ENCODE data around the gene FAM181B. TPM values are rescaled to one million over a fixed set of nuclear protein-coding genes. Genes with fewer than 3 reads are reported as not detected.
A peak's percentile ranks its signal among the peaks of the same experiment; 100 is the strongest.

The FAM181B gene
- polyA plus RNA-seq, 6 donors from 2014 or later, result not detected

DNA sequence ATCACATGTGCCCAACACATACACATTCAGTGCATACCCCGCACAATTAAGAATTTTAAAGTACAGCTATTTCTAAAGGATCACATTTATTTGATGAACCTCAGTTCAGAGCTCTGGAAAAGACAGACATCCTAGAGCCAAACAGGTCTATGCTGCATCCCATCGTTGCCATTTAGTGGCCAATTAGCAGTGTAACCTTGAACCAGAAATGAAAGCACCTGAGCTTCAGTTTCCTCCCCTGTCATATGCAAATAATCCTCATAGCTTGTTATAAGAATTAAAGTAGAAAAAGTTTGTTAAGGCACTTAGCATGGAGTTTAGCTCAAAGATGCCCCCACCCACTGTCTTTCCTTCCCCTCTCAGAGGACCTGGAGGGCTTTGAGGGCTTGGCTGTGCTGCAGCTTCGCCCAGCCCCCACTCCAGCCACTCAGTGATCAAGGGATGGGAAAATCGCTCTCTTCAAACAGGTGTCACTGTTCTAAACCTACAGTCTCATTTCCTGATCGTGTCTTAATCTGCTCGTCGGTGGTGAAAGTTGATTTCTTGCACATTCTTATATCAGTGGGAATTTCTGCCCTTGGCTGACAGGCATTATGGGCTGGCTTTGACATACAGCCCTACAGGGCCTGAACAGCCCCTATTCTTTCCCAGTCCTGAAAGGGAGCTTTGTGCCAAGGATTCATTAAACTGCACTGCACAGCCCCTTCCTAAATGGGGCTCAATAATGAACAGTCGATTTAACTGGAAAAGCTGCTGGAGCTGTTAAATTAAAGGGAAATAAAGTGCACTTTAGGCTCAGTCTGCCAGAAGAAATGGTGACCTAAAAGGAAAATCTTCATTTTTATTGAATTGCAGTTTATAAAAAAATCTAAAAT is 23.3 kb upstream of the FAM181B start:
- H3K27me3 Mint-ChIP-seq, result peaks cover 10 to 19% (median 15%) of the 10 kb centered on the region in 3 donors
- no peaks in the 10 kb centered on the region for H3K36me3 Mint-ChIP-seq
- H3K4me3 Mint-ChIP-seq, result peak overlapping the region in 1 of 8 donors; percentile 13
- H3K27ac Mint-ChIP-seq, result no peak overlapping the region
- peaks cover 0 to 17% (median 4%) of the 10 kb centered on the region in 3 donors for H3K4me1 Mint-ChIP-seq
- peaks cover 0 to 2% (median 0%) of the 10 kb centered on the region in 7 donors for H3K9me3 Mint-ChIP-seq
- no peak for DNase-seq
- ATAC-seq (ENCODE audit: low read depth in 2 of 2), result no peak

DNA sequence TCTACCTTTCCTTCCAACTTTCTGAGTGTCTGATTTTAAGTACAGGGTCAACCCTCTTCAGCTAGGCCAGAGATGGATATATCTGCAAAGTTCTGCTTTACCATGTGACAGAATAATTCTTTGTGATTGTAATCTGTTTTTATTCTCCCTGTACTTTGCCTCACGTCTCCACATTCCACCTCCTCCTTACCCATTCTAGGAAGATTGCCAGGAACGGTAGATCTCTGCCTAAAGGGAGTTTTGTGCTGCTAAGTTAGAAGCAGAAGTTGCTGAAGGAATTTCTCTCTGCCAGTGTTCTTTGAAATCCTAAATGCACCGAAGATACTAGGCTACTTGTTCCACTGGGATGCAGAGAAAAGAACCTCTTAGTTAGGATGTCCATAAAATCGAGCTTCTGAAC is 20.7 kb upstream of the FAM181B start:
- ATAC-seq (ENCODE audit: low read depth in 2 of 2) (no peak), DNase-seq (no peak)
- no peaks in the 10 kb centered on the region for H3K9me3 Mint-ChIP-seq
- H3K4me1 Mint-ChIP-seq, result peaks cover 6 to 25% (median 12%) of the 10 kb centered on the region in 3 donors
- H3K36me3 Mint-ChIP-seq, result no peaks in the 10 kb centered on the region
- H3K27me3 Mint-ChIP-seq, result peaks cover 25 to 32% (median 30%) of the 10 kb centered on the region in 3 donors
- H3K4me3 Mint-ChIP-seq, result no peak overlapping the region
- no peak overlapping the region for H3K27ac Mint-ChIP-seq

DNA sequence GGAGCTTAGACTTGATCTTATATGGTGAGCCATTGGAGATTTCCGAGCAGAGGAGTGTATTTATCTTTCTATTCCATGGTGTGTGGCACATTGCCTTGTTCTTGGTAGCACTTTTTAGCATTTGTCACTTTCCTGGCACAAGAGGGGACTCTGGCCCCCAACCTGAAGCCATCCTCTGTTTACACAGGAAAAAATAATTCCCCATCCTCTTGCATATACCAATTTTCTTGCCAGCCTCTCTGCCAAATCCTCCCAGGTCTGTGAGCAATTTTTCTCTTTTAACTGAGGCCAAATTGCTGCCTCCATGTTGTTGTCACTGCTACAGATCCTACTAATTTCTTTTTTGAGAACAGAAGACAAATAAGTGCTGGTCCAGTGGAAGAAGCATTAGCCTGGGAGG is 20.3 kb upstream of the FAM181B start:
- Mint-ChIP-seq H3K4me1 (peaks cover 6 to 25% (median 12%) of the 10 kb centered on the region in 3 donors), H3K4me3 (no peak overlapping the region)

DNA sequence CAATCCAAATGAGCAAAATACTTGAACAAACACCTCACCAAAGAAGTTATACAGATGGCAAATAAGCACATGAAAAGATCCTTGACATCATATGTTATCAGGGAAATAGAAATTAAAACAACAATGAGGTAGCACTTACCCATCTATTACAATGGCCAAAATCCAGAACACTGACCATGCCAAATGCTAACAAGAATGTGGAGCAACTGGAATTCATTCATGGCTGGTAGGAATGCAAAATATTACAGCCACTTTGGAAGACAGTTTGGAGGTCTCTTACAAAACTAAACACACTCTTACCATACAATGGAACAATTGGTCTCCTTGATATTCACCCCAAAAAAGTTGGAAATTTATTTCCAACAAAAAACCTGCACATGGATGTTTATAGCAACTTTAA is 19.1 kb upstream of the FAM181B start:
- Mint-ChIP-seq H3K36me3 (no peaks in the 10 kb centered on the region), H3K27me3 (peaks cover 25 to 42% (median 37%) of the 10 kb centered on the region in 3 donors), H3K27ac (no peak overlapping the region), H3K4me3 (no peak overlapping the region), H3K4me1 (peaks cover 6 to 20% (median 12%) of the 10 kb centered on the region in 3 donors), H3K9me3 (peaks cover 0 to 2% (median 0%) of the 10 kb centered on the region in 7 donors)
- ATAC-seq (ENCODE audit: low read depth in 2 of 2), result no peak
- no peak for DNase-seq

More for the DNA sequence above, 20.3 kb upstream of the FAM181B start:
- no peak for DNase-seq
- peak overlapping the region in 1 of 6 donors; percentile 17 for H3K27ac Mint-ChIP-seq
- H3K27me3 Mint-ChIP-seq, result peaks cover 25 to 32% (median 30%) of the 10 kb centered on the region in 3 donors
- no peak for ATAC-seq (ENCODE audit: low read depth in 2 of 2)
- no peaks in the 10 kb centered on the region for H3K36me3 Mint-ChIP-seq
- H3K9me3 Mint-ChIP-seq, result no peaks in the 10 kb centered on the region

DNA sequence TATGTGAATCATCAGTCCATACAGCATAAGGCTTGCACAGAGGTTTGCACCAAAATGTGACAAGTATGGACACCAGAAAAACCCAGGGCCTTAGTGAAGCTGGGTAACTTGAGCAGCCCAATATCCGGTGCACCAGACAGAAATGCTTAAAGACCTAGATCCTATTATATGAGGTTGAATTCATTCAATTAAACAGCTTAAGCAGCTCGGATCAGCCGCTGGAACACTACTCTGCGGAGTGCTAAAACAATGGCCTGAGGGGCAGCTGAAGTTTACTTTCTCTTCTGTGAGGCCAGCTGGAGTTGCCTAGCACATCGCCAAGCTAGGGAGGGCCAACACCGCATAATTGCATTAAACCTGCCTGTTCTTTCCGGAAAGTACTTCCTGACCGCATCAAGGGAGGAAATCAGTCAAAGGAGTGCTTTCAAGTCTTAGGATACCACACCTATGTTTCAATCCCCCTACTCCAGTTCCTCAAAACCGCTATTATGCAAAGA is 17.0 kb upstream of the FAM181B start:
- H3K9me3 Mint-ChIP-seq, result peaks cover 0 to 2% (median 0%) of the 10 kb centered on the region in 7 donors
- H3K27me3 Mint-ChIP-seq, result peaks cover 38 to 50% (median 45%) of the 10 kb centered on the region in 3 donors
- peak overlapping the region in 1 of 8 donors; percentile 11 for H3K4me3 Mint-ChIP-seq
- H3K4me1 Mint-ChIP-seq, result peaks cover 6 to 8% (median 8%) of the 10 kb centered on the region in 3 donors
- DNase-seq (no peak), ATAC-seq (ENCODE audit: low read depth in 2 of 2) (no peak)
- peaks cover 0 to 3% of the 10 kb centered on the region in 2 donors for H3K36me3 Mint-ChIP-seq
- H3K27ac Mint-ChIP-seq, result no peak overlapping the region

DNA sequence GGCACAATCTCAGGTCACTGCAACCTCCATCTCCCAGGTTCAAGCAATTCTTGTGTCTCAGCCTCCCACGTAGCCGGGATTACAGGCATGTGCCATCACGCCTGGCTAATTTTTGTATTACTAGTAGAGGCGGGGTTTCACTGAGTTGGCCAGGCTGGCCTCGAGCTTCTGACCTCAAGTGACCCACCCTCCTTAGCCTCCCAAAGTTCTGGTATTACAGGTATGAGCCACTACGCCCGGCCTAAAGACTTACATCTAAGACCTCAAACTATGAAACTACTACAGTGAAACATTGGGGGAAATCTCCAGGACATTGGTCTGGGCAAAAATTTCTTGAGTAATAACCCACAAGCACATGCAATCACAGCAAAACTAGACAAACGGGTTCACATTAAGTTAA is 13.8 kb upstream of the FAM181B start:
- Mint-ChIP-seq H3K9me3 (peaks cover 0 to 6% (median 1%) of the 10 kb centered on the region in 7 donors), H3K4me1 (peaks cover 6 to 8% (median 8%) of the 10 kb centered on the region in 3 donors), H3K27me3 (peaks cover 50 to 61% (median 56%) of the 10 kb centered on the region in 3 donors), H3K27ac (no peak overlapping the region), H3K36me3 (peaks cover 0 to 12% of the 10 kb centered on the region in 2 donors), H3K4me3 (no peak overlapping the region)
- DNase-seq, result no peak
- ATAC-seq (ENCODE audit: low read depth in 2 of 2), result no peak

DNA sequence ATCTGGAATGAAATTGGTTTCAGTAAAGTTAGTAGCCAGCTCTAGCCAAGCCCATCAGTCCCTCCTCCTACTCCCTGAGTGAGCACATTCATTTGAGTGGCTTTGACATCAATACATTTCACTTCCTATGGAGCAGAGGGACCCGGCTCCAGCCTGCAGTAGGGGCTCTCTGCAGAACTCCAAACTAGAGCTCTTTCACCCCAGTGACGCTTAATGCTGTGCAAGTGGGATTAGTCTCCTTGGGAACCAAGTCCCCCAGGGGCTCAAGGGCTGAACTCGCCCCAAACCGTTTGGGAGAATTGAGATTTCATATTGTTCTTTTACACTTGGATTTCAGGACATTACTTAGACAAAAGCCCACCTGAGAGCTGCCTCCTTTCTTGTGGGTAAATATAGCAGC is 4.4 kb upstream of the FAM181B start:
- no peak for ATAC-seq (ENCODE audit: low read depth in 2 of 2)
- Mint-ChIP-seq H3K27ac (no peak overlapping the region), H3K36me3 (no peaks in the 10 kb centered on the region), H3K4me3 (no peak overlapping the region), H3K4me1 (peaks cover 0 to 5% (median 4%) of the 10 kb centered on the region in 3 donors), H3K9me3 (peaks cover 0 to 13% (median 2%) of the 10 kb centered on the region in 7 donors), H3K27me3 (peaks cover 59 to 84% (median 79%) of the 10 kb centered on the region in 3 donors)
- DNase-seq, result no peak

DNA sequence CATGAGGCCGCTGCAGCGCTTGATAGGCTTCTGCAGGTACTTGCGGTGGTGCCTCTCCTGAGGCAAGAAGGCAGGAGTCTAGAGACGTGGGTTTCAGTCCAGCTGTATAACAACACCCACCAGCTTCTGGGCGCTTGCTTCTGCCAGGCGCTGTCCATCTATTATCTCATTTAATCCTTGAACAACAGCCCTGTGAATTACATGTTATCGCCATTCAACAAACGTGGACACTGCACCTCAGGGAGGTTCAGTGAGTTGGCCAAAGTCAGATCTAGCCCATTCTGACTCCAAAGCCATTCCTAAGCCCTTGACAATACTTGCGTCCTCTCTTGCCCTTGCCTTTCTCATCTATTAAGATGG is 436 bp upstream of the FAM181B start:
- Mint-ChIP-seq H3K27ac (no peak overlapping the region), H3K27me3 (peaks cover 65 to 84% (median 80%) of the 10 kb centered on the region in 3 donors), H3K9me3 (peaks cover 0 to 13% (median 2%) of the 10 kb centered on the region in 7 donors), H3K4me3 (peak overlapping the region; percentile 67 to 86 (median 80)), H3K36me3 (no peaks in the 10 kb centered on the region), H3K4me1 (peaks cover 11 to 17% (median 15%) of the 10 kb centered on the region in 3 donors)
- DNase-seq (no peak), ATAC-seq (ENCODE audit: low read depth in 2 of 2) (no peak)

DNA sequence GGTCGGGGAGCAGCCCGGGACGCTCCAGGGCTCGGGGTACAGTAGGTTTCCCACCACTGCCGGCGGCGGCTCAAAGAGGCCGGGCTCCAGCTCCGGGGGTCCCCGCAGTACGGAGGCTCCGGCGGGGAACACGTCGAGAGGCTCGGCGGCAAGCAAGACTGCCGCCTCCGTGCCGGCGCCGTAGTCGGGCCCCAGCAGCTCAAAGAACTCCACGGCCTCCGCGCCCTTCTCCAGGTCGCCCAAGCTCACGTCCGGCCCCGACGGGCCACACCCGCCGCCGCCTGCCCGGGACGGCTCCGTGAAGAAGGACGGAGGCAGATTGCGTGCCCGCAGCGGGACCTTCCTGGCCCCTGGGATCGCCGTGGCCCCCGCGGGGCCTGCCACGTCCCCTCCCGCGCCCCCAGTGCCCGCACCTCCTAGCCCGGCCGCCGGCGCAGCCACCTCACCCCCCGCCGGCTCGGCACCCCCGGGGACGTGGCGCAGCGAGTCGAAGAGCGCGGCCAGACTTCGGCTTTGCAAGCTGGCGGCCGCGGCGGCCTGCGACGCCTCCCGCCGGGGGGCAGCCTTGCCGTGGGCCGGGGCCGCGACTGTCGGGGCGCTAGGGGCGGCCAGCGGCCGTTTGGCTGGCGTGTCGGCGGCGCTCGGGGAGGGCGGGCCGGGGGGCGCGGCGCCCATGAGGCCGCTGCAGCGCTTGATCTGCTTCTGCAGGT is 775 bp downstream of the FAM181B start:
- peaks cover 11 to 17% (median 15%) of the 10 kb centered on the region in 3 donors for H3K4me1 Mint-ChIP-seq
- peak overlapping the region in 7 of 8 donors; percentile 59 to 83 (median 68) for H3K4me3 Mint-ChIP-seq
- ATAC-seq (ENCODE audit: low read depth in 2 of 2) (peak; percentile 31 to 44), DNase-seq (peak; percentile 11)
- H3K27me3 Mint-ChIP-seq, result peaks cover 70 to 82% (median 79%) of the 10 kb centered on the region in 3 donors
- H3K9me3 Mint-ChIP-seq, result peaks cover 0 to 13% (median 2%) of the 10 kb centered on the region in 7 donors
- no peak overlapping the region for H3K27ac Mint-ChIP-seq
- H3K36me3 Mint-ChIP-seq, result no peaks in the 10 kb centered on the region

DNA sequence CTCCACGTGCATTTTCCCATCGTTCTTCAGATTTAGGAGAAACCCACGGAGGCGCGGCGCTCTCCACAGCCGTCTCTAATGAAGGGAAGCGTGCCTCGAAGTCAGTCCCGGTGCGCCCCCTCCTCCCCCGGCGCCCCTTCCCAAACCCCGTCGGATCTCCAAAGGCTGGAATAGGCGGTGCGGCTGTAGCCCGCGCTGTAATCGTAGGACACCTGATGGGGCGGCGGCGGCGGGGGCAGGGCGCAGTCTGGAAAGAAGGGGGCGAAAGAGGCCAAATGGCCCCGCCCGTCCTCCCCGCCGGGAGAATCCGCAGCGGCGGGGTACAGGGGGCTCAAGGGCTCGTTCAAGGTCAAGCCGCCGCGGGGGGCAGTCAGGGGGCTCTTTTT is 1.3 kb downstream of the FAM181B start:
- Mint-ChIP-seq H3K9me3 (peaks cover 0 to 13% (median 2%) of the 10 kb centered on the region in 7 donors), H3K27ac (no peak overlapping the region), H3K27me3 (peaks cover 73 to 82% (median 80%) of the 10 kb centered on the region in 3 donors), H3K4me3 (peak overlapping the region; percentile 15 to 85 (median 64)), H3K36me3 (no peaks in the 10 kb centered on the region), H3K4me1 (peaks cover 11 to 17% (median 15%) of the 10 kb centered on the region in 3 donors)
- ATAC-seq (ENCODE audit: low read depth in 2 of 2) (no peak), DNase-seq (no peak)

DNA sequence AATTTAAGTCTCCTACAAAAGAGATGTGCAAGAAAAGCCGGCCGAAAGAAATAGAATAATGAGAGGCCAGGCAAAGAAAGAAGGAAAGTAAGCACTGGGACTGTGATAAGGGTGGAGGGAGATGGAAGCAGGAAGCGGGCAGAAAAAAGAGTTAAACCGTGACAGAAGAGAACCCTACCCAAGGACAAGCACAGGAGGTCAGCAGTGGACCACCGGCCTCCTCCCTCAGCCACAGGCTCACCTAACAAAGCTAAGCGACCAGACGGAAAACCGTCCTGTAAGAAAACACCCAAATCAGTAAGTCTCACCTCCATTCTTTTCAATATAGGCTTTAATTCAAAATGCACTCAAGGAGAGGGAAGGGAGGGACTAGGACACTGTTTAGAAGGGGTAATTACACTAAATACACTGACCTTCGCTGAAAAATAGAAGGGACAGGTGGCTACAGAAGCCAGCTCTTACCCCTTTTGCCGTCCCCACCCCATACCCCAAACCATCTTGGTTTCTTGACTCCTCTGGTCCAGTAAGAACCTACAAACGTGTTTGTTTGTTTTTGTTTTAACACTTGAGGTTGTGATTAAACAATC is 1.9 kb downstream of the FAM181B start:
- Mint-ChIP-seq H3K9me3 (peaks cover 0 to 13% (median 2%) of the 10 kb centered on the region in 7 donors), H3K36me3 (no peaks in the 10 kb centered on the region), H3K4me3 (peak overlapping the region; percentile 15 to 85 (median 67)), H3K27ac (peak overlapping the region in 1 of 6 donors; percentile 45), H3K27me3 (peaks cover 72 to 82% (median 80%) of the 10 kb centered on the region in 3 donors), H3K4me1 (peaks cover 11 to 17% (median 15%) of the 10 kb centered on the region in 3 donors)
- ATAC-seq (ENCODE audit: low read depth in 2 of 2), result no peak
- no peak for DNase-seq

DNA sequence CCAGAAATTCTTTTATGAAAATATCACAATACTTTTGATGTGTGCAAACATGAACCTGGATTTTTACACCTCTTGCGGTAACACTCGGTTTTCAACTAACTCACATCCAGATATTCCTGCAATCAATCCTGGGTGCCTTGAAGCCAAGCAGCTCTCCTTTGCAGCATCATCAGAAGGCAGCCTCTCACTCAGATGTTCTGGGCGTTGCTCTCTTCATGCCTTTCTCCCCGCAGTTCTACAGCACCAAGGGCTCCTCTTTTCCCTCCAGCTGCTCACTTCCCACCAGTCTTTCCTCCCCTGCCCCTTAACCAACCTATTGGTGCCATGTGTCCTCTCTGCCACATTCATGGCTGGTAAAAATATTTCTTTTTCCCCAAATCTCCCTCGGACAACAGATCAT is 2.9 kb downstream of the FAM181B start:
- Mint-ChIP-seq H3K36me3 (no peaks in the 10 kb centered on the region), H3K27ac (no peak overlapping the region), H3K4me3 (peak overlapping the region in 1 of 8 donors; percentile 68), H3K4me1 (peaks cover 11 to 17% (median 15%) of the 10 kb centered on the region in 3 donors), H3K27me3 (peaks cover 67 to 85% (median 83%) of the 10 kb centered on the region in 3 donors), H3K9me3 (peaks cover 0 to 7% (median under 1%) of the 10 kb centered on the region in 7 donors)
- DNase-seq, result no peak
- no peak for ATAC-seq (ENCODE audit: low read depth in 2 of 2)

DNA sequence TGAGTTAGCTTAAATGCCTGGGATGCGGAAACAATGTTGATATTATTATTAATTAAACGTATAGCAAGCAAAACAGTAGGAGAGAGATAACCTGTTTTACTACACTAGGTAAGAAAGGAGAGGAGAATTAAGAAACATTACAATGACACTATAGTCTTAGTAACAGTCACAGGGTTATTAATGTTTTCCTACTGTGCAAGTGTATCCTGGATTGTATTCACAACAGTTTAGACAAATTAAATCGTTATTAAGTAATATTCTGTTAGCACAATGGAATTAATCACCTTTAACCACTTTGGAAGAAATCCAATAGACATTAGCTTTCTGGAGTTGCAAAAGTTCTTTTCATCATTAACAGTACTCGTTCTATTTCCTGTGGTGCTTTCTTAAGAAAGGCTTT is 3.4 kb downstream of the FAM181B start:
- no peak overlapping the region for H3K27ac Mint-ChIP-seq
- H3K36me3 Mint-ChIP-seq, result no peaks in the 10 kb centered on the region
- no peak overlapping the region for H3K4me3 Mint-ChIP-seq
- no peak for ATAC-seq (ENCODE audit: low read depth in 2 of 2)
- H3K9me3 Mint-ChIP-seq, result peaks cover 0 to 7% (median 0%) of the 10 kb centered on the region in 7 donors
- peaks cover 62 to 85% (median 83%) of the 10 kb centered on the region in 3 donors for H3K27me3 Mint-ChIP-seq
- no peak for DNase-seq
- peaks cover 11 to 17% (median 15%) of the 10 kb centered on the region in 3 donors for H3K4me1 Mint-ChIP-seq
